HG03469 (cell line): Measurements from ENCODE around the gene CYGB.
"Not testable (repeated sequence)": the region's sequence is repeated elsewhere in the genome, so short reads cannot be mapped to it uniquely, and the experiment has no call there.

Experiments used
- ATAC-seq: cut with Tn5 transposase; IDR thresholded peaks from one replicate; pipeline ENCODE4 v1.9.1; 2021; ENCODE audit warnings: mild to moderate bottlenecking, moderate library complexity, moderate number of reproducible peaks; ENCODE audit not compliant: unreplicated experiment

The CYGB gene

GRCh38 chr17:76525513-76525833 lies 12.0 kb downstream of the CYGB start:
- ATAC-seq: not testable (repeated sequence)

DNA sequence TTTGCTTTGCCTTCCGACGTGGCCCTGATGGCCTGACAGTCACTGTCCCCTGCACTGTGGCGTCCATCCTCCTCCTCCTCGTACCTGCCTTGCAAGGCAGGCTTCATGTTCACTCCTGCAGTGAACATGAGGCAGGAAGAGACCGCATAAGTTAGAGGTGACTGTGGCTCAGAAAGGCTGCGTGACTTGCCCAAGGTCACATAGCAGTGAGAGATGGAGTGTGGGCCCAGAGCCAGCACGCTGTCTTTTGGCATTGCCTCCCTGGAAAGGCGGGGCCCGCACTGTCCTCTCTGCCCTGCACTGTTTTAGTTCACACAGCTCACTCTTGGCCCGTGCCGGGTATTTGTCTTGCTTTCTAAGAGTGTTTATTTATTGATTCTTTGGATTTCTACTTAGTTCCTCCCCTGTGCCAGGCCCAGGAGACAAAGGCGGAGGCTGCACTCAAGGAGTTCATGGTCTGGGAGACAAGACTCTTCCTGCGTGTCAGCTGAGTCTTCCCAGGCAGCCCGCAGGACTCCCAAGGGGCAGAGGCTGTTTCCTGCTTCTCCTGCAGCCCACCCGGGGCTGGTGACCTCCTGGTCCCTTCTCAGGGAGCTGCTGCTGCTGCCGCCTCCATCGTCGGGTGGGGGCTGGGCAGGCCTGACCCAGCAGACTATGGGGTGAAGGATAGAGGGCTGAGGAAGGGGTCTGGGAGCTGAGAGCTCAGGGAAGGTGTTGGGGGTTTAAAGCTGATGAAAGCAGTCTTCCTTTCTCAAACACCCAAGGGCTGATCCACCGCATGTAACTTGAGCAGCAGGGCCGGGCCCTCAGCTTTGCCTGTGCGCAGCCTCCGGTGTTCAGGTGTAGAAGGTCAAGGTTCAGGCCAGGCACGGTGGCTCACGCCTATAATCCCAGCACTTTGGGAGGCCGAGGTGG lies 12.7 kb downstream of the CYGB start:
- no peak for ATAC-seq

GRCh38 chr17:76523084-76524037 lies 14.1 kb downstream of the CYGB start:
- ATAC-seq: no peak

- not testable (repeated sequence) for ATAC-seq
Measured at GRCh38 chr17:76521683-76522082, 15.8 kb downstream of the CYGB start.

- no peak for ATAC-seq
Measured at GRCh38 chr17:76521262-76521661, 16.2 kb downstream of the CYGB start.

- no peak for ATAC-seq
Measured at GRCh38 chr17:76519048-76519966, 18.2 kb downstream of the CYGB start.

GRCh38 chr17:76517638-76518038 lies 19.9 kb downstream of the CYGB start:
- ATAC-seq: no peak

GRCh38 chr17:76515274-76515949 lies 22.1 kb downstream of the CYGB start:
- no peak for ATAC-seq

DNA sequence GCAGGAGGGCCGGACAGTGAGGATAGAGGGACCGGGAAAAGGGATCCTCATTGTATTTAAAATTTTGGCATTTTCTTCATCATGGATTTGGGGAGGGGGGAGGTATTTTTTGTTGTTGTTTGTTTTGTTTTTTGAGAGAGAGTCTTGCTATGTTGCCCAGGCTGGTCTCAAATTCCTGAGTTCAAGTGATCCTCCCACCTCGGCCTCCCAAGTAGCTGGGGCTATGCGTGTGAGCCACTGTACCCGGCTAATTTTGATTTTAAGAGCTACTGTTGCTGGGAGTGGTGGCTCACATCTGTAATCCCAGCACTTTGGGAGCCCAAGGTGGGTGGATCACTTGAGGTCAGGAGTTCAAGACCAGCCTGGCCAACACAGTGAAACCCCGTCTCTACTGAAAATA lies 23.2 kb downstream of the CYGB start:
- not testable (repeated sequence) for ATAC-seq

DNA sequence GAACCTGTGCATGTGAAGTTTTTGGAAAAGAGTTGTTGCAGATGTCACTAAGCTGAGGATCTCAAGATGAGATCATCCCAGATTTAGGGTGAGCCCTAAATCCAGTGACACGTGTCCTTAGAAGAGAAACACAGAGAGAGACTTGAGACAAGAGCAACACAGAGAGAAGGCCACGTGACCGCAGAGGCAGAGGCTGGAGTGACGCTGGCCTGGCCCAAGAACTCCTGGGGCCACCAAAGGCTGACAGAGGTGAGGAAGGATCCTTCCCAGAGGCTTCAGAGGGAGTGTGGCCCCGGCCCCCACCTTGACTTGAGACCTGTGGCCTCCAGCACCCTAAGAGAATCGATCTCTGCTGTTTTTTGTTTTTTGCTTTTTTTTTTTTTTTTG lies 24.2 kb downstream of the CYGB start:
- ATAC-seq: no peak

DNA sequence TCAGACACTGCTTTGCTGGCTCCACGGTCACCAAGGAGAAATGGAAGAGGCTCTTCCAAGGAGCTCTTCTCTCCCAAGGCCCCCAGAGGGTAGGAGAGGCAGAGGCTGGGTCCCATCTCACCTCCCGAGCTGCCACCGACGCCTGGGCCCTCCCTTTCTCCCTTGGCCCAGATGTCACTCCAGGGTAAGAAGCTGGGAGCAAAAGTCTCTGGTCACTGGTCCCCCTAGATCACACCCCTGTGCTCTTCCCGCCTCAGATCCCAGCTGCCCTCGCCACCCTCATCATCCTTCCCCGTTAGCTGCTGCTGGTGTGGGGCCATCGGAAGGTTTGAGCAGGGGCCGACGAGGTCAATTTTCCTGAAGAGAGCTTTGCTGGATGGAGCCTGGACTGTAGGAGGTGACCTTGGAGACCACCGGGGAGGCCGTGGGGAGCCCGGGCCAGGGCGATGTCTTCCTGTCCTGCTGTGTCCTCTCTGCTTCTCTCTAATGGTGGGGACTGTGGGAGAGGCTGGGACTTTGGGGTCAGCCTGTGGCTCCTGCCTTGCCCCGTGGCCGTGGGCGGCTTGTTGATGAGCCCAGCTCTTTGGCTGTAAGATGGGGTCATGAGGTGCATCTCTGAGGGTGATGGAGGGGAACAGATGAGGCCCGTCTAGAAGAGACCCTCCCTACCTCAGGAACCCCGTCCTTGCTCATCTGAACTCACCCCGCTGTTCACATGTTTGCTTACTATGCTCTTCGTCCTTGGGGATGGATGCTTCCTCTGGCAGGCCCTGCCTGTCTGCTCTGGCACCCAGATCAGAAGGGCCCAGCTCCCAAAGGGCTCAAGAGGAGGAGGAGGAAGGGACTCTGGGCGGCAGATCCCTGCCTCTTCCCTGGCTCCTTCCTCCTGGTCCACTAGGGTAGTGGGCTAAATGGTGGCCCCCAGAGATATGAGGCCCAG lies 24.9 kb downstream of the CYGB start:
- no peak for ATAC-seq

DNA sequence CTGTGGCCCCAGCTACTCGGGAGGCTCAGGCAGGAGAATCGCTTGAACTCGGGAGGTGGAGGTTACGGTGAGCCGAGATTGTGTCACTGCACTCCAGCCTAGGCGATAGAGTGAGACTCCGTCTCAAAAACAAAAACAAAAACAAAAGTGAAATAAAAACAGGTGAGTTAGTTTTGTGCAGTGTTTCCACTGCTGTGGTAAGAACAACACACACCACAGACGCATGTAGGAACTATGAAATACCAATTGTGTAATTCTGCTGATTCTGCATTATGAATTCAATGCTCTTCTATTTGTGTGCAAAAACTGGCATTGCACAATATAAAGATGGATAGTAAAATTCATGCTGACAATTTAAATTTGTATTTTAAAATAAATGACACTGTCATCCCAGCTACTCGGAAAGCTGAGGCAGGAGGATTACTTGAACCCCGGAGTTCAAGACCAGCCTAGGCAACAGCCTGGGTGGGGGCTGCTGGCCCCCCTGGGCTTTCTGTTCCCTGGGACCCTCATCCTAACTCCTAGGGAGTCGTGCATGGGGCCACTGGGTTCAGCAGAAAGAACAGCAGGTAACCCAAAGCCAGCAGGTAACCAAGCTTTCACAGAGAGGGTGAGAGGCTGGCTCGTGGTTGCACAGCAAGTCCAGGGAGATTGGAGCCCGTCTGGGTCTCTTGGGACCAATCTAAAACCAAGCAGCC lies 25.7 kb downstream of the CYGB start:
- no peak for ATAC-seq

DNA sequence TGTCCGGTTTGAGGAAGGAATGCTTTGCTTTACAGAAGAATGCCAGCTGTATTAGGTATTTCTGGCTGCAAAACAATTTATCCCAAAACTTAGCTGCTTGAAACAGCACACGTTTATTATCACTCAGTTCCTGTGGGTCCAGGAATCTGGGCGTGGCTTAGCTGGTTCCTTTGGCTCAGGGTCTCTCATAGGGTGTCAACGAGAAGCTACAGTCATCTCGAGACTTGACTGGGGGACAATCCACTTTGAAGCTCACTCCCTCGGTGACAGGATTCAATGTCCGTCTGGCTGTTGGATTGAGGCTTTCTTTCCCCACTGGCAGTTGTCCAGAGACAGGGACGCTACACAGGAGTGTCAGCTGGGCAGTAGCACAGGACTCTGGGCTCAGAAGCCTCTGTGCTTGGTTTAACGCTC lies 26.7 kb downstream of the CYGB start:
- no peak for ATAC-seq

GRCh38 chr17:76508472-76509063 lies 28.9 kb downstream of the CYGB start:
- ATAC-seq: not testable (repeated sequence)

DNA sequence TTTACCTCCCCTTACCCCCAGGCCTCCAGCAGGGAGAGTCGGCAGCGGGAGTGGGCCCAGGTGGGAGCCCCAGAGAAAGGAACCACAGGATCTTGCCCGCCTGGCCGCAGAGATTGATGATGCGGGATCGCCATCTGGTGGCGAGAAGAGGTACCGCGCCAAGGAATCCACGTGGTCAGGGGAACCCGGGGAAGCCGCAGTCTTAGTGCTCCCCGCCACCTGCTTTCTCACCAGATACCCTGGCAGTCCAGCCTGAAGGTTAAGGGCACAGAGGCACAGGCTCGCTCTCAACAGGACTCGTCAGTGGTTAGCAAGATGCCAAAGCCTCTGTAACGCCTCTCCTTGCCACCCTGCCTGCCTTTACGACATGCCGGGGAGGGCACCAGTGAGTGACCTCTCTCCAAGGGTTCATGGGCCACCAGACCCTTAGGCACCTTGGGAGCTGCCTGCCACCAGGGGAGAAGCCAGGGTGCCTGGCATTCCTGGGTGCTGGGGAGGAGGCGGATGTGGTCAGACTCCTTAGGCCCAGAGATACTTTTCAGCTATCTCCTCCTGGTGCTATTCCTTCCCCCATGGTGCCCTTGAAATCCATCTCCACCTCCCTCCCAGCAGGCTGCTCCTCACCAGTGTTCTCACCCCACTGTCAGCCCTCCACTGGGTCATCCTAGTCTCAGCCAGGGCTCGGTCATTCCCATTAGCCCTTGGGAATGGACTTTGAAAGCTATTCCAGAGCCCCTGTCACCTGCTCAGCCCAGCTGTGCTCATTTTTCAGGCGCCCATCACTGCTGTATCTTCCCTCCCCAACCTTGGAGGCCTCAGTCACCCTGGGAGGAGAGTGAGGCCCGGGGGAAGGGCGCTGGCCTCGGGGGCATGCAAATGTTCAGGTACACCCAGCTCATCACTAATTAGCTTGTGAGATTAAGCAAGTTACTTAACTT lies 30.8 kb downstream of the CYGB start:
- no peak for ATAC-seq

GRCh38 chr17:76504117-76504516 lies 33.4 kb downstream of the CYGB start:
- ATAC-seq: no peak
